ENCODE data around the gene UBAP2. TPM values are rescaled to one million over a fixed set of nuclear protein-coding genes. Genes with fewer than 3 reads are reported as not detected.
"Not testable (repeated sequence)": the region's sequence is repeated elsewhere in the genome, so short reads cannot be mapped to it uniquely, and the experiment has no call there.

Gene UBAP2
- polyA plus RNA-seq, 1 donor = 92.0 TPM

DNA sequence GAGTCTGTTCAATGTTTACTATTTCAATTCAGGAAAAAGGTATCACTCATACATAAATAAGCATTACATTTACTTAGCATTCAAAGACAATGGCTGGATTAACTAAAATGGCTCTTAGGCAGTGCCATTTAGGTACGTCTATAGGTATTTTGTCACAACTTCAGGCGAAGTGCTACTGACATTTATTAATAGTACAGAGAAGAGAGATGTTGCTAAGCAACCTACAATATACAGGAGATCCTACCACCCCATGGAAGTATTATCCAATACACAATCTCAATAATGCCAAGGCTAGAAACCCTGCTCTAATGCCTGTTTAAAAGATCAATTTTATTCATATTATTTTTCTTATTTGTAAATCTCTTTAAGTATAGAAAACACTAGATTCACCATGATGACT lies 76.0 kb downstream of the UBAP2 start:
- DNase-seq = no peak

DNA sequence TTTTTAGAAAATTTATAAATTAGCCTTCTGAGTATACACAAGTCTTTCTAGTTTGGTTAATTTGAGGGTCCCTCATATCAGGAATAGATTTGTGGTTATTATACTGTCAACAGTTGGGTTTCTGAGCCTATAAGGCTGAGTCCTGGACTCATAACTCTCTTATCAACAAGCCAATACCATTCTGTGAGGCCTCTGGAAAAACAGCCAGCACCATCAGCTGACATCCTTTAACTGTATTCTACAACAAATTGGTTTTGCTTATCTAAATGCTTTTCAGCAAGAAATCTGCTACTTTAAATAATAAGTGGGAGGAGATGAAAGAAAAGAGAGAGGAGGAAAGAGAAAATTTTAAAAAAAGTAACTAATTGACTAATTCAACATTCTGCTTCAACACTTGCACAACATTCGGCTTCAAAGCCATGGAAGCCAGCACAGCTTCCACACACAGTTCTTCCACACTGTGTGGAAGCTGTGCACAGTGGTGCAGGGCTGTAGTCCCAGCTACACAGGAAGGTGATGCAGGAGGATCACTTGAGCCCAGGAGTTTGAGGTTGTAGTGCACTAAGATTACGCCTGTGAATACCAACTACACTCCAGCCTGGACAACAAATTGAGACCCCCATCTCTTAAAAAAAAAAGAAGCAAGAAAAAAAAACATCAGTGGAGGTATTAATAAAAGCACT lies 84.5 kb downstream of the UBAP2 start:
- DNase-seq = no peak

DNA sequence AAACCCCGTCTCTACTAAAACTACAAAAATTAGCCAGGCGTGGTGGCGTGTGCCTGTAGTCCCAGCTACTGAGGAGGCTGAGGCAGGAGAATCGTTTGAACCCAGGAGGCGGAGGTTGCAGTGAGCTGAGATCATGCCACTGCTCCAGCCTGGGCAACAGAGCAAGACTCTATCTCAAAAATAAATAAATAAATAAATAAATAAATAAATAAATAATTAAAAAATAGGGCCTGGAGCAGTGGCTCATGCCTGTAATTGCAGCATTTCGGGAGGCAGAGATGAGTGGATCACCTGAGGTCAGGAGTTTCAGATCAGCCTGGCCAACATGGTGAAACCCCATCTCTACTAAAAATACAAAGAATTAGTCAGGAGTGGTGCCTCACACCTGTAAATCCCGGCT lies 86.2 kb downstream of the UBAP2 start:
- DNase-seq = not testable (repeated sequence)

DNA sequence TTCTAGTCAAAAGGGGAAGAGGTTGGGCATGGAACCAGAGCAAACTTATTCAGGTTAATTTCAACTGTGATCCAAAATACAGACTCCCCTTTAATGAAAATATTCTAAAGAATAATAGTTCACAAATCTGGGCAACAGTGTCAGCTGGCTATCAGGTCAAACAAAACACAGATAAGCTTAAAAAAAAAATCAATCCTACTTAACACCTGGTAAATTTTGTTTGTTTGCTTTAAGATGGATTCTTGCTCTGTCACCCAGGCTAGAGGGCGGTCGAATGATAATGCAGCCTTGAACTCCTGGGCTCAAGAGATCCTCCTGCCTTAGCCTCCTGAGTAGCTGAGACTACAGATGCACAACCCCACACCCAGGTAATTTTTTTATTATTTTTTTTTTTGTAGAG lies 89.0 kb downstream of the UBAP2 start:
- no peak for DNase-seq

DNA sequence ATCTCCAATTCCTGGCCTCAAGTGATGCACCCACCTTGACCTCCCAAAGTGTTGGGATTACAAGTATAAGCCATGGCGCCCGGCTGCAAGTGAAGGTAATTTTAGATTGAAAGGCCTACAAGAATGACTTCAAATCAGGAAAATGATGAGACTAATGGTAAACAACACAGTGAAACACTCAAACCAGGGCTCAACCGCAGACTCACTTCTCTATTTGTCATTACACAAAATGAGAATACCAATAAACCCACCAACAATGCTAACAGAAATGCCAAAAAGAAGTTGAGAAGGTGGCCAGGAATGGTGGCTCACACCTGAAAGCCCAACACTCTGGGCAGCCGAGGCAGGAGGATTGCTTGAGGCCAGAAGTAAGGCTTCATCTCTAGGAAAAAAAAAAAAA lies 92.1 kb downstream of the UBAP2 start:
- DNase-seq = no peak

DNA sequence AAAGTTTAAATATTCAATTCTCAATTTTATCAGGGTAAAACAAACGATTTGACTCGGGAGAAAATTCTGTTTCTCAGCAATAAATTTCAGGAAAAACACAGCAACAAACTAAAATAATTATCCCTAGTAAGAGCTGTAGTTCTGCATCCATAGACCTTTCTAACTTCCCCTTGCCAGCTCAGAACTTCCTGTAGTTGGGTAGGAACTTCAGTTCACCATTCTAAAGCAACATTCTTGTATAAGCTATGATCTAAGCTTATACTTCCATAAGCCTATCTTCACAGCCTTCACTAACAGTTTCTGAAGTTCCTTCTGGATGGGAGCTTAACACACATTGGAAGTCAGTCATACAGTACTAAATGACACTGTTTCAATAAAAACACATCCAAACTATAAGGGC lies 96.6 kb downstream of the UBAP2 start:
- no peak for DNase-seq

DNA sequence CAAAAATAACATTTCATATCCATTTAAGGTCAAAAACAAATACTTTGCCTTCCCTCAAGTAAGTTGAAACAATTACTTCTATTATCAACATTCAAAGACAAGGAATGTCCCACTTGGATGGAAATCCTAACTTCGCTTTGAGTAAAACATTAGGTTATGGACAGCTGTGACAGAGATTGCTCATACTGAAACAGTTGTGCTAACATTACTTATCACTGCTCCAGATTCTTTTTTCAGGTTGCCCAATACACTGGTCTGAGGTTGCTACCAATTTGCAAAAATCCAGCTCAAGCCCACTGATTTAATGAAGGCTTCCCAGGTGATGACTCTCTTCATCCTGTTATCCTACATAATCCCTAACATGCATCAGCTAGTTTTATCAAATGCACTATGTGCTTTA lies 98.3 kb downstream of the UBAP2 start:
- no peak for DNase-seq

DNA sequence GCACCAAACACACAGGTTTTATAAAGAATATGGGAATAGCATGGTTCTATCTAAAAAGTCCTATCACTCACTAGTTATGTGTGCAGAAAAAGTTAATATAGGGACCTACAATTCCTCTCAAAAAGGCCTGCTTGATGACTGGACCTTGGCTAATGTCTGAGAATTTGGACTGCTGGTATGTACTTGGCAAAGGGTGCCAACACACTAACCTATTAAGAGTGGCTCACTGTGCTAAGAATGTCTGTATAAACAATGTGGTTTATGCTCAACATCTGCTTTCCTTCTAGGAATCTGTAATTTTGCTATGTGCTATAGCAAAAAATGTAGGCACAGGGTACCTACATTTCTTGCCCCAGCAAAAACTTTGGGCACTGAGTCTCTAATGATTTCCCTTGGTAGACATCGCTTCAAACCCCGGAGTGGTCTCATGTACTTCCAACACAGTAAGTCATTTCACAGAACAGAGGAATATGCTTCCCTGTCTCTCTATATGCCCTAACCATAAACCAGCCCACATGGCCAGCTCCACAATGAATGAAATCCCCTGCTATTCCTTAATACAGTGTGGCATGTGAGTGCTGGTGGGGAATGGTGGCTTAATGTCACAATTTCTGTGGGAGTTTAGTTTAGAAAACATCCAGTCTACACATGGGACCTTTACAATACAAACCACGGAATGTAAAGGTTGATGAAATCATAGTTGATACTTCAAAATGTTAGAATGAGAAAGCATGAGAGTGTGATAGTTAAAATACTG lies 101.7 kb downstream of the UBAP2 start:
- no peak for DNase-seq

DNA sequence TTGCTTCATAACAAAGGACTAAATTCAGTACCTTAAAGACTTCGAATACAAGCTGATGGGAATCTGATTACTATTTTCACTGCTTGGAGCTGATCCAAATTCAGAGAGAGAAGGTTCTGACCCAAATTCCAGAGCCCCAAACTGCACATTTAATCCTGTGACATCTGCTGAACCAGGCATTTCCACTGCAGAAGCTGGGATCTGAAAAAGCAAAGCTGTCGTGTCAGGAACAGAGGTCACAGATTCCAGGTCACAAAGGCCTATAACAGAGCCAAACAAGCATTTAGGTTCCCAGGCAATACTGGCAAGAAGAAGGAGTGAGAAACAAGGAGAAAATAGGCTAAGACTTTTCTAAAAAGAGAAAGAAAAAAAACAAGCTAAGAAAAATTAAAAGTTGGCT lies 105.3 kb downstream of the UBAP2 start:
- no peak for DNase-seq

DNA sequence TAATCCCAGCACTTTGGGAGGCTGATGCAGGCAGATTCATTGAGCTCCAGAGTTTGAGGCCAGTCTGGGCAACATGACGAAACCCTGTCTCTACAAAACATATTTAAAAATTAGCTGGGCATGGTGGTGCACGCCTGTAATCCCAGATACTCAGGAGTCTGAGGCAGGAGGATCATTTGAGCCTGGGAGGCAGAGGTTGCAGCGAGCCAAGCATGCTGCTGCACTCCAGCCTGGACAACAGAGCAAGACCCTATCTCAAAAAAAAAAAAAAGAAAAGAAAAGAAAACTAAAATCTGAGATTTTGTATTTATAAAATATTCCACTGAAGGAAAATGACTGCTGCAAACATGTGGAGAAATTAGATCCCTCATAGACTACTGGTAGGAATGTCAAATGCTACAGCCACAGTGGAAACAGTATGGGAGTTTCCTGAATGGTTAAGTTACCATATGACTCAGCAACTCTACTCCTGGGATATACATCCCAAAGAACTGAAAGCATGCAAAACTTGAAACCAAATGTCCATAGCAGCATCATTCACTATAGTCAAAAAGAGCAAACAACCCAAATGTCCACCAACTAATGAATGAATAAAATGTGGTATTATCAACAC lies 106.1 kb downstream of the UBAP2 start:
- no peak for DNase-seq

DNA sequence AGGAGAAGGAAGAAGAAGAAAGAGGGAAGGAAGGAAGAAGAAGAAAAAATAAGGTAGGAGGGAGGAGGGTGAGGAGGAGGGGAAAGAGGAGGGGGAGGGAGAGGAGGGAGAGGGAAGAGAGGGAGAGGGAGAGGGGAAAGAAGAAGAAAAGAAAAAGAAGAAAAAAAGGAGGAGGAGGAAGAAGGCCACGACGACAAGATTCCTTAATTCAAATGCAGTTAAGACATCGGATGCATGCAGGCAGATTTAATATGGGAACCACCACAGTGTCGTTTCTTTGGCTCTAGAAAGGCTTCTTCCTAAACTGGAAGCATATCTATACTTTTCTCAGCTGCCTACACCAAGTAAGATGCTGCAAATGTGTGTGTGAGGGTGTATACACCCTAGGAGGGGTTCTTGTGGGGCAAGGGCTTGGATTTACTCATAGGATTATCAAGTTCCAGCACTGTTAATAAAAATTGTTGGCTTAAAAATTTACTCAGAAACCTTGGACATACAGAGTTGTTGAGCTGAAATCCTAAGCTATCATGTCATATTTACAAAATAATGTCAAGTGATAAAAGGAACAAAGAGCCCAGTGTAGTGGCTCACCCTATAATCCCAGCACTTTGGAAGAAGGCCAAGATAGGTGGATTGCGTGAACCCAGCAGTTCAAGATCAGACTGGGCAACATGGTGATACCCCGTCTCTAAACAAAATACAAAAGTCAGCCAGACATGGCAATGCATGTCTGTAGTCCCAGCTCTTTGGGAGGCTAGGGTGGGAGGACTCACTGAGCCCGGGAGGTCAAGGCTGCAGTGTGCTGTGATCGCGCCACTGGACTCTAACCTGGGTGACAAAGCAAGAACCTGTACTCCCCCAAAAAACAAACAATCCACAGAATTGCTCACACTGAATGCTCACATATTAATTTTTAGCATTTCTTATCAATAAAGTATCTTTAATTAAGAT lies 108.5 kb downstream of the UBAP2 start:
- DNase-seq = no peak

DNA sequence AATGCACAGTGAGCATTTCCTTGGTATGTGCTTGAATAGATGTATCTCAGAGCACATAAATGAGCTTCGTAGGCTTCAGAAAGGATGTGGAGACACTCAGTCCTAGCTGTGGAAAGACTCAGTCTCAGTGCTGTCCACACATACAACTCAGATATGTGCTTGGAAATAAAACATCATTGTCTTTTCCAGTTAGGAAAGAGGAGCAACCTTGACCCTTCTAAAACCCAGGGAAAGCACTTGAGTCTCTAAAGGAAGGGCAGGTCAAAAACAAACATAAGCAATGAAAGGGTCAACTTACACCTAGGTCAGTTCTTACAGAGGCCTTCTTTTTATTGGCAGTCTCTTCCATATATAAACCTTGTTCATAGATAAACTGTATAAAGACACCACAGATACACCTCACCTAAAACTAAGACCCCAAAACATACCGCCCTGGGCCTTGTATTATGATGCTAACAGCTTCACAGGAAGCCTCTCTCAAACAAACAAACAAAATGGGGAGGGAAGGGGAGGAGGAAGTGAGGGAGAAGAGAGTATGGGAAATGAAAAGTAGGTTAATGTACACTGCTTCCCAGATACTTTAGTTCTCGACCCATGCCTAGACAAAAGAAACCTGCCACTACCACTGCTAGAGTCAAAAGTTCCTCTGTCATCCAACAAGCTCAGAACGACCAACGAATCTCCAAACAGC lies 114.4 kb downstream of the UBAP2 start:
- no peak for DNase-seq

DNA sequence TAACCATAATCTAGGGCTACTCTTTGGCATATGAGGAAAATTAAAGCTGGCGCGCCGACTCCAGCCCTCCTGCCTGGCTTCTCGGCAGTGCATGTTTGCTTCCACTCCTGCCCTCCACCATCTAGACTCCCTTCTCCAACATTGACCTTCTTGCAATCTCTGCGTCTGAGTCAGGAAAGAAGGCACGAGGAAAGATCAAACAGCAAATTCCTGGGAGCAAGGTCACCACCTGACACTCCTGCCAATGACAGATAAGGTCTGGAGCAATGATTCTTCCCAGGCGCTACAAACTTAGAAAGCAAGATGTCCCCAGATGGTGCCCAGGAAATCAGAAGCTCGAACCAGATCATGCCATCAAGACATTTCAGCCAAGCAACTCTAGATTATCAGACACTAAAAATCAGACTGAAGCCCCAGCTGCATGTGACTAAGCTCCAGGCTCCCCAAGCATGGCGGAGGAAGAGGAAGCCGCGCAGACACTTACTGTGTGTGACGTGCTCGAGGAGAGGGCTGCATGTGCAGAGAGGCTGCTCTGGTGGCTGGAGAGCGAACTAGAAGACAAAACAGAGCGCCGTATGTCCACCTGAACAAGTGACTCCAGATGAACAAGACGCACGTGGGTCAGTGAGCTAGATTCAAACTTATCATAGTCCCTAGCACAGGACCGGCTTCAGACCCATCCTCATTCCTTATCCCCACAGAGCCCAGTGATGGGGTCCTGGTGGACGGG lies 116.4 kb downstream of the UBAP2 start:
- no peak for DNase-seq

DNA sequence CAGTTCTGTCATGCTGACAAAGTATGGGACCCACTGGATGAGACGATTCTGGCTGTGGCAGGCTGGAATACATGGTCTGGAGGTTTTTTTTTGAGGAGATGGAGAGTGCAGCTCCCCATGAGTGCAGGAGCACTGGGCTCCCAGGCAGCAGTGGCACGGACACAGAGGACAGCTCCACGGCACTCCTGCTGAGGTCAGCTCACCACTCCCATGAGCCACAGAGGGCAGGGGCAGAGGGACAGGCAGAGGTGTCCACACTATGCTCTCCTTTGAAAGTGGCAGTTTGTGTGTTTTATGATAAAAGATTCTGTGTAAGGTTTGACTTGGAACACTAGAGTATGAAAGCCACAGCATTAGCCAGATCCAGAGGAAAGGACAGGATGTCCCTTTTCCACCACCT lies 117.4 kb downstream of the UBAP2 start:
- no peak for DNase-seq

DNA sequence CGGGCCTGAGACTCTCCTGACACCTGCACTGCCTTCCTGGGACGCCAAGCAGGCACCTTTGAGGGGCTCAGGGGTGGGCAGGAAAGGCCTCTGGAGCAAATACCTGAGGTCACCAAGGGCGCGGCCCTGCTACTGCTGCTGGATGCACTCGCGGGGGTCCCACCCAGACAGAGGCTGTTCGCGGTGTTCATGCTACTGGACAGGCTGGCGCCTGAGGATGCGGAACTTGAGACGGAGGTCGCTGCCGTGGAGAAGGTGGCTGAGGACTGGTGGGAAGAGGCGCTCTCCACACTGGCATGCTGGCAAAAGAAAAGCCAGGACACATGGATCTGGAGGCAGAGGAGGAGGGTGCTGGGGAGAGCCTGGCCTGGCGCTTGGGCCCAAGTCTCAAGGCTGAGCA lies 121.0 kb downstream of the UBAP2 start:
- DNase-seq = no peak

DNA sequence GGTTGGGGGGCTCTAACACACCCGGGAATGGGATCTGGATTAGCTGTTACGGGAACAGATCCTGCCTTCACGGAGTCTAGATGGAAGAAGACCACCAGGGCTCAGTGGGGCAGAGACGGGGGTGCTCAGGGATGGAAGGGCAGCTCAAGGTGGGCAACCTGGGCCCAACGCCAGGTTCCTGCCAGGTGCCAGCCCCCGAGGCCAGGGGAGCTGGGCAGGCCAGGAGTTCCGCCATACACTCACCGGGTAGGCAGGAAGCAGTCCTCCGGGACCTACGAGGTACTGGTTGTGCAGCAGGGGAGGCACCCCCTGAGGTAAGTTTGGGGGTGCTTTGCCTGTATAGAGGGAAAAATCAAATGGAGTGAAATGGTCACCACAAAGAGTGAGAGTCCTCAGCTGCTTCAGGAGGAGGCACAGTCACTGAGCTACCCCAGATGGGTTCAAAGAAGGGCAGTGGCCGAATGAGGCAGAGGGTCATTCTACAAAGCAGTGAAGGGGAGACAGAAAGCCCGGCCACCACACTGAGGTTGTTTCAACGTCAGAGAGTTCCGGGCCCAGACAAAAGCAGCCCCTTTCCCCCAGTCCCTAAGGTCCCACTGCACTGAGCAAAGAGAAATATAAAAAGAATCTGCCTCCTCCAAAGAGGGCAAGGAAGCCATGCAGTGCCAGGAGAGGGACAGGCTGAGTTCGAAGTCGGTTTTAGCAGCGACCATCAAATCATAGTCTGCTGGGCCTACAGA lies 121.8 kb downstream of the UBAP2 start:
- DNase-seq = no peak

DNA sequence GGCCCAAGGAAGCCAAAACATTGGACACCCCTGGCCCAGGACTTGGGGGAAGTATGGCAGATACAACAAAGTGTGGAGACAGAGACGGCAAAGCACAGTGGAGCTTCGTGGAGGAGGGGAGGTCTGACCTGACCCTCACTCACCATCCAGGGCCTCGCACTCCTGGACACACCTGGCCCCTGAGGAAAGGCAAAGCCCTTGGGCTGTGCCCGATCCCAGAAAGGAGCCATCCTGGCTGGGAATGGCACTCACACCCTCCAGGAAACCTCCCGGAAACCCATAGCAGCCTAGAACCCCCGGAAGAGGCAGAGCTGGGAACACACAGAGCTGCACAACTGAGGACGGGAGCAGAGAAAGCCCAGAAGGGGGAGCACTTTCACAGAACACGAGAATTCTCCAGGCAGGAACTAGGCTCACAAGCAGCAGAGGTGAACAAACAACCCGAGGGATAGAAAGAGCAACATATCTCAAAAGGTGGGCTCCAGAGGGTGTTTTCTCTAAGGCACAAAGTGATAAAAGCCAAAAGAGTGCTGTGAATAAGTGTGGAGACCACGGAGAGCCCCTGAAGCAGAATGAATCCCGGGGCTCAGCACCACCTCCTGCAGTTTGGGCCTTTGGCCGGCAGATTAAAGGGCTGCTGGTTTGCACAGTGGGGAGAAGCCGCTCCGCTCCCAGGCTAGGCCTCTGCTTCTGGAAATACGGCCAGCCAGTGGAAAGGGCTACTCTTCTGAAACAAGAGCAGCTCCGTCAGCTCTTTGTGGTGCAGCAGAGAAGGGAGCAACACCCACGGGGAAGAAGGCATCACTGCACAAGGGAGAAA lies 123.5 kb downstream of the UBAP2 start:
- DNase-seq = peak; percentile 36

DNA sequence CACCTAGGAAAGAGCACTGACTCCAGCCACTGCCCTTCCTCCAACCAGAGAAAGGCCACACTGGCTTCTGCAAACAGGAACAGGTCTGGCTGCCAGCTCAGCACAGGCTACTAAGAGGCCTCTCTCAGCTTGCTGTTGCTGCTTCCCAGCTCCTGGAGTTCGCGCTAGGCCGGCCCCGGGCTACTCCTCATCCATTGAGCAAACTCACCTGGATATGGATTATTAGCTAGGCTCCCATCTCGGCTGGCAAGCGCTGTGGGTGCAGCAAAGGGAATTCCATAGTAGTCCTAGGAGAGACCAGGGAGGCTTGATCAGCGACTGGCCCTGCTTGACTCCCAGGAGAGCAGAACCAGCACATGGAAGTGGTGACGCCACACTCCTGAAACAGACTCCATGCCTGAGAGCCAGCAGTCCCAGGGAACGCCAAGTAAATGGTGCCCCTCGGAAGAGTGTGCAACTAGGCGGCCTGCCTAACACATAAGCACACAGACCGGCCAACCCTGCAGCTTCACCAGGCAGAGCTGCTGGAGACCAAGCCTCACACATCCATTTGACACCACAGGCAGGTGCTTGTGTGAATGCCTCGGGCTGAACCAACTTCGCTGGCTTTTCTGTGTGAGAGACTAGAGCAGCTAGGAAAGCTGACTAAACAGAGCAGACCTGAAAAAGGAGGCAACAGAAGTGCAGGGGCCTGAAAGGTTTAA lies 124.5 kb downstream of the UBAP2 start:
- DNase-seq = no peak

DNA sequence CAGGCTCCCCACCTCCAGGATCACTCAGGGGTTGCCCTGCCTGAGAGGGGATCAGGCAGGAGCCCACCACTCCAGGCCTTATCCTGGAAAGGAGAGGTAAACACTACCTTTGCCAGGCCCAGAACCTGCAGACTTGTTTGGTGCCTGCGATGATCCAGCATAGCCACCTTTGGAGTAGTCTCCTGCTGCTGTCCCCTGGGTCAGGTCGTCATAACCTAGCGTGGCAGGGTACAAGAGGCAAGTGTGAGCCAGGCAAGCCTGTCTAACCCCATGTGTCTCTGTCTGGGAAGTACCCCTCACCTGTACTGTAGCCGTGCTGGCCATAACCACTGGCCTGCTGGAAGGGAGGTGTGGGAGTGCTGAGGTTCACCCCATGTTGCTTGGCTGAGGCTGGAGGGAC lies 125.6 kb downstream of the UBAP2 start:
- DNase-seq = no peak
